ENCODE results near the gene ZBTB12. TPM values are rescaled to one million over a fixed set of nuclear protein-coding genes. Genes with fewer than 3 reads are reported as not detected.
"Not testable (repeated sequence)": the region's sequence is repeated elsewhere in the genome, so short reads cannot be mapped to it uniquely, and the experiment has no call there.

ZBTB12 gene
- total and polyA plus RNA-seq, 4 donors, result 2.8 to 7.3 (median 5.2) TPM

GRCh38 chr6:31865205-31866118 lies 36.4 kb downstream of the ZBTB12 start:
- no peaks in the 10 kb centered on the region for H3K27me3 ChIP-seq (ENCODE audit: control insufficient read depth in 3 of 3, insufficient read depth in 3 of 3, low read length in 2 of 3)
- no peak overlapping the region for H3K27ac ChIP-seq (ENCODE audit: low read depth in 1 of 2, low read length in 1 of 2)
- no peak overlapping the region for H3K4me3 ChIP-seq
- 89 to 91% methylated on average over 21 of the region's 21 CpGs for WGBS, 2 donors
- no peak for DNase-seq
- H3K36me3 ChIP-seq (ENCODE audit: control insufficient read depth in 4 of 4, insufficient read depth in 4 of 4, low read length in 4 of 4), result peaks cover 0 to 1% (median 0%) of the 10 kb centered on the region in 4 donors
- TF ChIP-seq, protein P1, sequence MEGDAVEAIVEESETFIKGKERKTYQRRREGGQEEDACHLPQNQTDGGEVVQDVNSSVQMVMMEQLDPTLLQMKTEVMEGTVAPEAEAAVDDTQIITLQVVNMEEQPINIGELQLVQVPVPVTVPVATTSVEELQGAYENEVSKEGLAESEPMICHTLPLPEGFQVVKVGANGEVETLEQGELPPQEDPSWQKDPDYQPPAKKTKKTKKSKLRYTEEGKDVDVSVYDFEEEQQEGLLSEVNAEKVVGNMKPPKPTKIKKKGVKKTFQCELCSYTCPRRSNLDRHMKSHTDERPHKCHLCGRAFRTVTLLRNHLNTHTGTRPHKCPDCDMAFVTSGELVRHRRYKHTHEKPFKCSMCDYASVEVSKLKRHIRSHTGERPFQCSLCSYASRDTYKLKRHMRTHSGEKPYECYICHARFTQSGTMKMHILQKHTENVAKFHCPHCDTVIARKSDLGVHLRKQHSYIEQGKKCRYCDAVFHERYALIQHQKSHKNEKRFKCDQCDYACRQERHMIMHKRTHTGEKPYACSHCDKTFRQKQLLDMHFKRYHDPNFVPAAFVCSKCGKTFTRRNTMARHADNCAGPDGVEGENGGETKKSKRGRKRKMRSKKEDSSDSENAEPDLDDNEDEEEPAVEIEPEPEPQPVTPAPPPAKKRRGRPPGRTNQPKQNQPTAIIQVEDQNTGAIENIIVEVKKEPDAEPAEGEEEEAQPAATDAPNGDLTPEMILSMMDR (IDR thresholded peaks at IDR 0.05; ENCODE audit: control extremely low read depth, extremely low read depth), result no peak
- no peak overlapping the region for H3K9ac ChIP-seq (ENCODE audit: insufficient read depth in 1 of 2, low read length in 2 of 2)
- H3K9me3 ChIP-seq (ENCODE audit: control insufficient read depth in 4 of 4, insufficient read depth in 3 of 4, low read length in 3 of 4), result no peaks in the 10 kb centered on the region
- H3K4me1 ChIP-seq (ENCODE audit: control insufficient read depth in 5 of 5, insufficient read depth in 5 of 5, low read length in 5 of 5), result peaks cover 0 to 17% (median 5%) of the 10 kb centered on the region in 5 donors
- ATAC-seq (ENCODE audit: insufficient read depth, low FRiP score), result no peak

DNA sequence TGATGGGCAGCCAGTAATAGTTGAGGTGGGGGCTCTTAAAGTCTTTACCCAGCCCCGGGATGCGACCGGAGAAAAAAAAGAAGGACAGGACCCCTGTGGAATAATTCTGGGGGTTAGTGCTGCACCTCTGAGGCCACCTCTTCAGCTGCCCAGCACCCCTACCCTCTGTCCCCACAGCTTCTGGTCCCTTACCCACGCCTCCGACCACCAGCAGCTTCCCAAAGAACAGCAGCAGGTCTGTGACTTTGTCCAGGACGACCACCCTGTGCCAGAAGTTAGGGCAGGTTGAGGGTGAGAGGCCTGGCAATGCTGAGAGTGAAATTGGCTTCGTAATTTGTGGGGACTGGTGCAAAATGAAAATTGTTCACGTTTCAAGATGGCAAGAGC lies 37.1 kb downstream of the ZBTB12 start:
- H3K27ac ChIP-seq (ENCODE audit: low read depth in 1 of 2, low read length in 1 of 2), result no peak overlapping the region
- peaks cover 0 to 6% (median 3%) of the 10 kb centered on the region in 4 donors for H3K36me3 ChIP-seq (ENCODE audit: control insufficient read depth in 4 of 4, insufficient read depth in 4 of 4, low read length in 4 of 4)
- no peak overlapping the region for H3K9ac ChIP-seq (ENCODE audit: insufficient read depth in 1 of 2, low read length in 2 of 2)
- ATAC-seq (ENCODE audit: insufficient read depth, low FRiP score), result no peak
- H3K27me3 ChIP-seq (ENCODE audit: control insufficient read depth in 3 of 3, insufficient read depth in 3 of 3, low read length in 2 of 3), result no peaks in the 10 kb centered on the region
- 89 to 96% methylated on average over 8 of the region's 8 CpGs for WGBS, 2 donors
- TF ChIP-seq, protein P1 (IDR thresholded peaks at IDR 0.05; ENCODE audit: control extremely low read depth, extremely low read depth), result no peak
- H3K4me1 ChIP-seq (ENCODE audit: control insufficient read depth in 5 of 5, insufficient read depth in 5 of 5, low read length in 5 of 5), result peaks cover 0 to 17% (median 5%) of the 10 kb centered on the region in 5 donors
- DNase-seq, result no peak
- no peaks in the 10 kb centered on the region for H3K9me3 ChIP-seq (ENCODE audit: control insufficient read depth in 4 of 4, insufficient read depth in 3 of 4, low read length in 3 of 4)
- H3K4me3 ChIP-seq, result no peak overlapping the region

GRCh38 chr6:31864123-31864562 lies 37.7 kb downstream of the ZBTB12 start:
- H3K27me3 ChIP-seq (ENCODE audit: control insufficient read depth in 3 of 3, insufficient read depth in 3 of 3, low read length in 2 of 3), result not testable (repeated sequence)
- peaks cover 0 to 13% (median 7%) of the 10 kb centered on the region in 4 donors for H3K36me3 ChIP-seq (ENCODE audit: control insufficient read depth in 4 of 4, insufficient read depth in 4 of 4, low read length in 4 of 4)

More at GRCh38 chr6:31864123-31864562, 37.7 kb downstream of the ZBTB12 start:
- peaks cover 0 to 17% (median 5%) of the 10 kb centered on the region in 5 donors for H3K4me1 ChIP-seq (ENCODE audit: control insufficient read depth in 5 of 5, insufficient read depth in 5 of 5, low read length in 5 of 5)
- H3K27ac ChIP-seq (ENCODE audit: low read depth in 1 of 2, low read length in 1 of 2), result peak overlapping the region in 1 of 2 donors; percentile 73
- H3K4me3 ChIP-seq; ATAC-seq (ENCODE audit: insufficient read depth, low FRiP score); DNase-seq; H3K9ac ChIP-seq (ENCODE audit: insufficient read depth in 1 of 2, low read length in 2 of 2); H3K9me3 ChIP-seq (ENCODE audit: control insufficient read depth in 4 of 4, insufficient read depth in 3 of 4, low read length in 3 of 4): not testable (repeated sequence)
- WGBS, 2 donors, result 9 to 11% methylated on average over 16 of the region's 16 CpGs

Data from lung (tissue), 12 donors.